Measurements from ENCODE around the gene SPOCK1. TPM values are rescaled to one million over a fixed set of nuclear protein-coding genes. Genes with fewer than 3 reads are reported as not detected.

The SPOCK1 gene
- total and polyA plus RNA-seq, 2 of the 13 experiments (the other 11 are each of a cell fraction or from before 2014, with no cell fraction given) = 0.18 to 0.29 TPM

- no peaks in the 10 kb centered on the region for H3K36me3 ChIP-seq (replicated peaks in 1 of 2; ENCODE audit: control insufficient read depth in 1 of 2, insufficient read depth in 2 of 2, low read length in 2 of 2)
- FAIRE-seq = no peak
- no peak overlapping the region for H3K27ac ChIP-seq (ENCODE audit: extremely low read length, insufficient read depth, low read length)
- DNase-seq (ENCODE audit: low spot score) = no peak
- no peak overlapping the region for H3K4me3 ChIP-seq (replicated peaks in 1 of 3; ENCODE audit: insufficient read depth in 1 of 3, low read depth in 2 of 3, low read length in 3 of 3)
- in situ Hi-C loops (cut with HindIII; ENCODE audit: extremely low pct_ligation_motif_present, low pct_unique_long_range_greater_than_20kb) (no loop called here), intact Hi-C loops (cut with micrococcal nuclease; ENCODE audit: unreplicated experiment) (no loop called here)
- WGBS (ENCODE audit: low lambda C conversion rate) = 7% methylated on average over 5 of the region's 5 CpGs
- H3K9me3 ChIP-seq (ENCODE audit: low read length) = no peaks in the 10 kb centered on the region
- no peaks in the 10 kb centered on the region for H4K20me1 ChIP-seq (ENCODE audit: insufficient read depth, low read length)
- H3K79me2 ChIP-seq (ENCODE audit: insufficient read depth, low read length) = no peaks in the 10 kb centered on the region
- H3K9ac ChIP-seq (ENCODE audit: insufficient read depth, low read depth, low read length) = no peak overlapping the region
- no peak overlapping the region for H2AFZ ChIP-seq (ENCODE audit: low read length)
- no peak overlapping the region for H3K4me2 ChIP-seq (ENCODE audit: low read depth, low read length)
- H3K4me1 ChIP-seq (ENCODE audit: insufficient read depth, low read length) = no peaks in the 10 kb centered on the region
- TF ChIP-seq NAIF1 (CRISPR knock-in tag; IDR thresholded peaks at IDR 0.05; ENCODE audit: borderline replicate concordance) (no peak), ZNF639 (CRISPR knock-in tag; conservative IDR thresholded peaks at IDR 0.05) (no peak), BHLHE40 (IDR thresholded peaks at IDR 0.05; ENCODE audit: low read length) (no peak), SRY (CRISPR knock-in tag; IDR thresholded peaks at IDR 0.05) (no peak), LBX2 (CRISPR knock-in tag; IDR thresholded peaks at IDR 0.05; ENCODE audit: borderline replicate concordance) (no peak), POGK (CRISPR knock-in tag; conservative IDR thresholded peaks at IDR 0.05) (no peak), ZNF629 (CRISPR knock-in tag; conservative IDR thresholded peaks at IDR 0.05) (no peak), ATF7 (IDR thresholded peaks at IDR 0.05) (no peak), ATF7 (CRISPR knock-in tag; IDR thresholded peaks at IDR 0.05) (no peak), XBP1 (CRISPR knock-in tag; IDR thresholded peaks at IDR 0.05) (no peak), MAFK (conservative IDR thresholded peaks at IDR 0.05 in 1 of 2, IDR thresholded peaks at IDR 0.05 in 1 of 2; ENCODE audit: low read length in 2 of 2) (no peak), MED8 (CRISPR knock-in tag; IDR thresholded peaks at IDR 0.05; ENCODE audit: insufficient replicate concordance) (no peak), NR0B2 (CRISPR knock-in tag; IDR thresholded peaks at IDR 0.05) (no peak), PHF20 (CRISPR knock-in tag; IDR thresholded peaks at IDR 0.05) (no peak)
- no peaks in the 10 kb centered on the region; a peak in 2 of 5 replicates for H3K27me3 ChIP-seq (ENCODE audit: control insufficient read depth in 1 of 2, insufficient read depth in 2 of 2, low read length in 2 of 2)
- CTCF ChIA-PET (ENCODE audit: low intra/inter-chr PET ratio, low total read pairs) = no interaction called here
- ATAC-seq = no peak
- no TSS peak for BruUV-seq (replicated peaks)
- POLR2A ChIA-PET = no interaction called here
These were observed 16.1 kb upstream of the SPOCK1 start for GRCh38 chr5:137515238-137515637.
